HG03378 (cell line): Measurements from ENCODE around the gene PTPRK.

ENCODE experiments used
- ATAC-seq: cut with Tn5 transposase; IDR thresholded peaks from one replicate; pipeline ENCODE4 v1.9.1; 2021; ENCODE audit warnings: mild to moderate bottlenecking, moderate library complexity; ENCODE audit not compliant: unreplicated experiment

Gene PTPRK

DNA sequence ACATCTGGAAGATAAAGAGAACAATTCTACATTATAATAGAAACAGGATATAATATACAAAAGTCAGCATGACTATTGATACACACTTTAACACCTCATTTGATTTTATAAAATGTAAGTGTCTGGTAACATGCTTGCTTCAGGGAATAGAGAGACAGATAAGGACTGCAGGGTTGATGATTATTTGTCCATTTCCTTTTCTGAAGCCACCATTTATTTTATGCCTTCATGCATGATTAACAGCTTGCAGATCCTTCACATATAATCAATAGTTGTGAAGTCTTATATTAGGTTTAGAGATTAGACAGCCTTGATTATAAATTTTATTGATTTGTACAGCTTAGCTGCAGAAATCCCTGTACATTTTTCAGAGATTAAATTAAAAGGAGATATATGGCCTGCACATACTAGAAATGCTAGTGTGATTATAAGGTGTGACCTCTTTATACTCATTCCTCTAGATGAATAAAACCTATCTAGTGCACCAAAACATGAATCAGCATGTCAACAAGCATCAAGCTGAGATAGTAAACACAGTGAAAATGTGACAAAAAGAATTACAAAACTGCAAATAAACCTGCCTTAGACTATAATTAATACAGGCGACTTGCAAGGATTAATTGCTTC is 420.7 kb downstream of the PTPRK start:
- no peak for ATAC-seq

GRCh38 chr6:128098000-128098581 is 422.3 kb downstream of the PTPRK start:
- no peak for ATAC-seq

DNA sequence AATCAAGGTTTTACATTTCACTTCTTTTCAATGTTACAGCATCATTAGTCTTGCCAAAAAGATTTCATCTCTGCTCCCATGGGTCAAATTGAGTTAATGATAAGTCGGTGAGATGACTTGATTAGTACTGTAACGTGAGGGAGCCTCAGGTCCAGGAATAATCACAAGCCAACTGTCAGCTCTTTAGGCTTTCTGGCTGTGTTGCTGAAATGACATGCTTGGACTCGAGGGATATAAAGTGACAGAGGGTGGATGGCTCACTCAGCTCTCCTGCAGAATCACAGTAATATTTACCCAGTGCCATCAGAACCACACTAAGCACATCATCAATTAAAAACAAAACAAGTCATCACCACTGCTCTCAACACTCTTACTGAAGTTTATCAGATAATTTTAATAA is 423.4 kb downstream of the PTPRK start:
- no peak for ATAC-seq

GRCh38 chr6:128095362-128095761 is 425.0 kb downstream of the PTPRK start:
- ATAC-seq = no peak

GRCh38 chr6:128079021-128079420 is 441.4 kb downstream of the PTPRK start:
- no peak for ATAC-seq

- peak; percentile 63 for ATAC-seq
Measured at GRCh38 chr6:128078276-128078675, 442.1 kb downstream of the PTPRK start.

DNA sequence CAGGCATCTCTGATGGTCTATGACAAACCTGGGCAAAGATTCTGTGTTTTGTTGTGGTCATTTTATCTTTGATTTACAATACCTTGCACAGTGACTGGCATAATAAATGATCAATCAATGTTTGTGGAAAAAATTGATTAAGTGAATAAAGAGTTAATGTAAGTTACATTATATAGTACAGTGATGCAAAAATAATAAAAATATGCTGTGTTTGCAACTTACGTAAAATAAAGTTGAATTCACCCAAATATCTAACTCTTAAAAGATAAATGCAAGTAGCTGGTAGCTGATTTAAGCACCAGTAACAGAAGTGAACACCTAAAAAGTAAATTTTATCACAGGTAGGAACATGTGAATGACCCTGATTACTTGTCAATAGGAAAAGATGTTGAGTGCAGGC is 443.6 kb downstream of the PTPRK start:
- ATAC-seq = no peak

DNA sequence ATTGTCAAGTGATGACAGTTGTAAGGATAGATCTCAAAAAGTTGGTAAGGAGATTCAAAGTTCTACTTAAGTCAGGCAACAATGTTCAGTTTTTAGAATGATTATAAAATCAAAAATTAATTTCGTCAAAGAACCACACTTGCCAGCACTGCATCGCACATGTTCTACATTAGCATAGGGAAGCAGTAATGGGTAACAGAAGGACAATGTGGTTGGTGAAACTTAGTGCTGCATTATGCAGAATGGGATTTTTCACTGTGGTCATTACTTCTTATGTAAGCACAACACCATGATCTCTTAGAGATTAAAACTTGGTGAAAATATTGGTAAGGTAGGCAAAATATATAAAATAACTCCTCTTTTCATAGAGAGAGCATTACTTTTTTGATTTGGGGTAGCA is 445.8 kb downstream of the PTPRK start:
- ATAC-seq = no peak

- no peak for ATAC-seq
Measured at GRCh38 chr6:128073389-128073788, 447.0 kb downstream of the PTPRK start.

DNA sequence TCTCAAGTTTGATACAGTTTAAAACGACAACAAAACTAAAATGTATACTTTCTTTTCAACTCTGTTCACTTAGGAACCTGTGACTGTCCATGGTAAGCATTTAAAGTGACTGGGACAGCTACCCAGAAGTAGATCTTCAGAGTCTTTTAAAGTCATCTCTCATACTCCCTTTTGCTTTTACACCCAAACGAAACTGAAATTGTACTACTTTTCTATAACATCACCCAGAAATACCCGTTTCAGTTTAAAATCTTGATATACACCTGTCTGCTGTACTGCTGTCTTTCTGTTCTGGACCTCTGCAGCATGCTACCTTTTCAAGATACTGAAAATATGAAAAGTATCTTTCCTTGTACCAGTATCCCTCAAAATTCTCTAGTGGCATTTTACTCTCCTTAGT is 449.2 kb downstream of the PTPRK start:
- no peak for ATAC-seq

GRCh38 chr6:128070406-128070805 is 450.0 kb downstream of the PTPRK start:
- no peak for ATAC-seq

GRCh38 chr6:128069188-128069587 is 451.2 kb downstream of the PTPRK start:
- ATAC-seq = no peak

DNA sequence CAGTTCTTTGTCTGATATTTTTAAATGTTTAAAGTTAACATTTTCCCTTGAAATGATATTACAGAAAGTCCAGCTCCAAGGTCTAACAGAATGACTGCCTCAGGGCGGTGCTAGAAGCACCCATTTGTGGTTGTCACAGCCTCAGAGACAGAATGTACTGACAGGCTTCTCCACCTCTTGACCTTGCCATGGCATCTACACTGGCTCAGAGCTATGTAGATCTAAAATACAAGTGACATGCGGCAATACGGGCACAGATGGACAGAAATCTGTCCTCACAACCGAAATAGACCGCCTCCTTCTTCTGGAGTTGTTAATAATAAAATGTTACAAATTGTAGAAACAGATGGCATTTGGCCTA is 452.3 kb downstream of the PTPRK start:
- no peak for ATAC-seq

GRCh38 chr6:128067446-128068118 is 452.8 kb downstream of the PTPRK start:
- no peak for ATAC-seq

DNA sequence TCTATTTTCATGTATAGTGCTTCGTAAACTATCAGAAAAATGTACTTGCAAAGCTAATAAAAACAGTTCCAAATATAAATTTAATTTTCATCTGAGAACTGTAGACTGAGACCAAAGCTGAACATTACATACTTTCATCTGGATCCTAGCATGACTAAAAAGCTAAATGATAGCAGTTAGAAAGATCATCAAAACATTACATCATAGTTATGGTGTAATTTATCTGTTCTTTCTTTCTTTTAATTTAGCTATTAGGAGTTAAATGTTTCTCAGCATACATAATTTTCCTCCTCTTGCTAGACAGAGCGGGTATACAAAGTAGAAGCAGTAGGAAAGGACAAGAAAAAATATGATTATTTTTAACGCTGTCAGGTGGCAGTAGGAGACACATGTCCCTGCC is 455.3 kb downstream of the PTPRK start:
- ATAC-seq = no peak

DNA sequence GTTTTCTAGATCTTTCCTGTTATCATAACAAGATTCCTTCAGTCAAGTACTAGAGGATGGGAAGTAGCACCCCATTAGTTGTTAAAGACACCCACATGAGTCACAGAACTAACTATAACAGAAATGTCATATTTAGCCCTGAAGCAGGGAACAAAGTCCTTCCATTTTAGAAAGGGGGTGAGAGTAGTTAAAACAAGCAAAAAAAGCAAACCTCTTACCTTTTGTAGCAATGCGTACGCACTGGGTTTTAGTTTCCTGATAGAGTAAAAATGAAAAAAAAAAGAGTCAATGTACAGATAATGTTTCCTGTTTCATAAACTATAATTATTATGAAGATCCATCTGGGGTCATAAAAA is 455.9 kb downstream of the PTPRK start:
- ATAC-seq = no peak

- no peak for ATAC-seq
Measured at GRCh38 chr6:128063850-128064539, 456.4 kb downstream of the PTPRK start.

- ATAC-seq = no peak
Measured at GRCh38 chr6:128062882-128063603, 457.4 kb downstream of the PTPRK start.

GRCh38 chr6:128057946-128058345 is 462.5 kb downstream of the PTPRK start:
- no peak for ATAC-seq

- ATAC-seq = no peak
Measured at GRCh38 chr6:128057541-128057940, 462.9 kb downstream of the PTPRK start.

- no peak for ATAC-seq
Measured at GRCh38 chr6:128053109-128053508, 467.3 kb downstream of the PTPRK start.
